HepG2 (cell line): ENCODE data around the gene ZFAND2B. TPM values are rescaled to one million over a fixed set of nuclear protein-coding genes. Genes with fewer than 3 reads are reported as not detected.

Source experiments
- ATAC-seq: fragments of 200-7000 bp; cut with Tn5 transposase; 3 replicates; pipeline ENCODE4 v1.9.1; 2020; ENCODE audit warnings: mild to moderate bottlenecking, moderate library complexity
- BruUV-seq: library from RNA; stranded (reverse); fragments of 400-500 nt; replicated peaks from 2 replicates; lab custom pipeline; 2021; lab: Mats Ljungman, UMichigan
- CTCF ChIA-PET: fragments of 300-600 bp; formaldehyde crosslinking; extraction: SDS; loops from one replicate; lab custom pipeline; 2021; ENCODE audit warnings: low total read pairs, inconsistent platforms, low intra/inter-chr PET ratio; lab: Yijun Ruan, JAX
- POLR2A ChIA-PET: fragments of 350-600 bp; sonication (Branson Sonifier 250); formaldehyde crosslinking; loops from one replicate; lab custom pipeline; 2020; ENCODE audit warnings: antibody characterized with exemption, inconsistent platforms; lab: Yijun Ruan, JAX
- DNase-seq: peaks from one replicate; pipeline ENCODE4 v3.0.0-alpha.2; 2015; ENCODE audit warnings: low spot score
- FAIRE-seq: peaks from 3 replicates; lab custom pipeline; 2011; peaks lifted over from hg19 to GRCh38; lab: Jason Lieb, UNC
- H2AFZ ChIP-seq: one replicate; pipeline ENCODE4 v1.6.1; 2011; ENCODE audit warnings: low read length, inconsistent platforms
- H3K27ac ChIP-seq: fragments of 300-600 bp; 3 replicates; pipeline ENCODE4 v1.8.0; 2011; ENCODE audit warnings: mixed run types, mild to moderate bottlenecking, mixed read lengths, low read length, inconsistent platforms; ENCODE audit not compliant: insufficient read depth; ENCODE audit errors: extremely low read length
- H3K27me3 ChIP-seq, 2 experiments: fragments of 200-600 bp in 1 of 2; 2 replicates in 1 of 2; 3 replicates in 1 of 2; pipeline versions ENCODE4 v1.6.0 to v1.8.0; 2011; ENCODE audit warnings: low read length in 2 of 2, mild to moderate bottlenecking in 2 of 2, moderate library complexity in 2 of 2, inconsistent platforms in 1 of 2; ENCODE audit not compliant: insufficient read depth in 2 of 2, control insufficient read depth in 1 of 2
- H3K36me3 ChIP-seq, 2 experiments: fragments of 200-600 bp in 1 of 2; replicated peaks in 1 of 2; 2 replicates in 1 of 2; 3 replicates in 1 of 2; pipeline versions ENCODE4 v1.5.1 to v1.8.0; 2011; ENCODE audit warnings: low read length in 2 of 2, inconsistent platforms in 1 of 2; ENCODE audit not compliant: insufficient read depth in 2 of 2, control insufficient read depth in 1 of 2
- H3K4me1 ChIP-seq: 2 replicates; pipeline ENCODE4 v1.5.1; 2012; ENCODE audit warnings: low read length, inconsistent platforms; ENCODE audit not compliant: insufficient read depth
- H3K4me2 ChIP-seq: 2 replicates; pipeline ENCODE4 v1.6.0; 2011; ENCODE audit warnings: low read depth, low read length, inconsistent platforms
- H3K4me3 ChIP-seq, 3 experiments: fragments of 200-600 bp in 1 of 3; sonication (generic), shearing (Covaris generic) in 1 of 3; replicated peaks in 1 of 3; 2 replicates each; pipeline ENCODE4 v1.5.1; 2011 to 2016; ENCODE audit warnings: low read length in 3 of 3, inconsistent platforms in 2 of 3, low read depth in 2 of 3, mild to moderate bottlenecking in 2 of 3, control low read depth in 1 of 3, mixed read lengths in 1 of 3; ENCODE audit not compliant: insufficient read depth in 1 of 3
- H3K79me2 ChIP-seq: one replicate; pipeline ENCODE4 v1.6.1; 2011; ENCODE audit warnings: low read length, inconsistent platforms; ENCODE audit not compliant: insufficient read depth
- H3K9ac ChIP-seq: 2 replicates; pipeline ENCODE4 v1.6.0; 2011; ENCODE audit warnings: mild to moderate bottlenecking, low read depth, low read length, inconsistent platforms; ENCODE audit not compliant: insufficient read depth
- H3K9me3 ChIP-seq: 2 replicates; pipeline ENCODE4 v1.5.1; 2012; ENCODE audit warnings: mild to moderate bottlenecking, low read length
- H4K20me1 ChIP-seq: 2 replicates; pipeline ENCODE4 v1.6.0; 2011; ENCODE audit warnings: inconsistent platforms, mild to moderate bottlenecking, low read length, moderate library complexity; ENCODE audit not compliant: insufficient read depth
- ZNF33B ChIP-seq: sonication (generic); formaldehyde crosslinking; IDR thresholded peaks from 2 replicates; pipeline ENCODE4 v1.5.1; 2020; ENCODE audit warnings: mild to moderate bottlenecking, missing genetic modification reagents
- ZNF550 ChIP-seq: sonication (generic); formaldehyde crosslinking; IDR thresholded peaks from 2 replicates; pipeline ENCODE4 v1.4.0; 2020; ENCODE audit warnings: mild to moderate bottlenecking, missing genetic modification reagents, borderline replicate concordance
- ZNF816 ChIP-seq: sonication (generic); formaldehyde crosslinking; IDR thresholded peaks from 2 replicates; pipeline ENCODE4 v1.8.0; 2022; ENCODE audit warnings: missing genetic modification reagents, mild to moderate bottlenecking, borderline replicate concordance
- WGBS: methylation state at CpG from one replicate; pipeline ENCODE4 v1.1.6; 2017; ENCODE audit warnings: low lambda C conversion rate; 5-methylcytosine and 5-hydroxymethylcytosine counted together
- in situ Hi-C: cut with HindIII; loops from 2 replicates; pipeline ENCODE4 v1.10.0; 2017; ENCODE audit warnings: low pct_unique_long_range_greater_than_20kb; ENCODE audit not compliant: extremely low pct_ligation_motif_present
- intact Hi-C: fragments of 100-400 bp; cut with micrococcal nuclease; formaldehyde crosslinking; loops from one replicate; pipeline ENCODE4 v1.10.0; 2022; ENCODE audit not compliant: unreplicated experiment
- polyA plus RNA-seq, 8 experiments: library from polyadenylated mRNA; depleted of rRNA in 3 of 8; stranded (reverse) in 7 of 8; unstranded in 1 of 8; fragments of >200 nt; fragmentation: Illumina TruSeq in 4 of 8; extraction: Trizol in 4 of 8; gene quantifications; 2 replicates each; pipeline versions ENCODE4 v1.2.1 to v1.2.3, GENCODE V29; 2011 to 2016; ENCODE audit warnings: low read depth in 4 of 8, missing spikeins in 1 of 8, mixed read lengths in 1 of 8; ENCODE audit not compliant: insufficient read depth in 1 of 8
- total RNA-seq, 5 experiments: library from RNA; depleted of rRNA; stranded (reverse); fragments of >200 nt; fragmentation: Illumina TruSeq; extraction: Trizol; gene quantifications; 2 replicates each; pipeline ENCODE4 v1.2.3, GENCODE V29; 2016; ENCODE audit warnings: low read depth in 1 of 5
- TF ChIP-seq, protein P1 (sequence below): sonication (generic); formaldehyde crosslinking; IDR thresholded peaks from 2 replicates; pipeline ENCODE4 v1.5.0; 2020; ENCODE audit warnings: missing genetic modification reagents
- TF ChIP-seq, protein P2 (sequence below): sonication (generic); formaldehyde crosslinking; IDR thresholded peaks from 2 replicates; pipeline ENCODE4 v1.8.0; 2022; ENCODE audit warnings: mild to moderate bottlenecking, missing genetic modification reagents, borderline replicate concordance

Gene ZFAND2B
- total and polyA plus RNA-seq, 2 of the 13 experiments (the other 11 are each of a cell fraction or from before 2014, with no cell fraction given), result 53.3 to 115 TPM

DNA sequence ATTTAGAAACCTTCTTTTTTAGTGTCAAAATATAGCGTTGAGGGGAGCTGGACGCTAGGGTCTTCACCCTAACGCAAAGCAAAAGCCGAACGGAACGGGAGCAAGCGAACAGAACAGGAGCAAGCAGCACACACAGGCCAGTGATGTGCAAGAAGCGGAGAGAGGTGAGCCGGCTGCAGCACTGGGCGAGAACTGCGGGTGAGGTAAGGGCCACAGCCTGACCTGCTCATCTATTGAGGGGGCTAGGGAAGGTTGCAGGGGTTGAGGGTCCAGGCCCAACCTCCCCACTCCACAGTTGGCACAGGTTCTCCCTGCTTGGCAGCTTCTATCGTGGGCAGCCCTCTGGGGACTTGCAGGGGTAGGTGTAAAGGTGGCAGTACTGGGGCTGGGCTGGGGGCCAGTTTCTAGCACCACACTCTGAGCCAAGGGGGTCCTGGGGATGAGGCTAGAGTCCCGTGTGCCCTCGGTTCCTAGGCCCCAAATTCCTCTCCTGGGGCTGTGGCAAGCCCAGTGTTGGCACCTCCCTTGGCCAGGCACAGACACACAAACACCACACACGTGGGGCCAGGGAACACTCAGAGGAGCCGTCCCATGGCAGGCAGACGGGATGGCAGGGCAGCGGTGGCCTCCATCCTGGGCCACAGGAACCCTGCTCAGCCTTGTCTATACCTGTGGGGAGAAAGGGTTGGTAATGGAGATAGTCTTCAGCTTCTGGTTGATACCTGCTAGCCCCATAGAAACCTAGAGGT lies 13.4 kb downstream of the ZFAND2B start (continued):
- TF ChIP-seq, protein P1, sequence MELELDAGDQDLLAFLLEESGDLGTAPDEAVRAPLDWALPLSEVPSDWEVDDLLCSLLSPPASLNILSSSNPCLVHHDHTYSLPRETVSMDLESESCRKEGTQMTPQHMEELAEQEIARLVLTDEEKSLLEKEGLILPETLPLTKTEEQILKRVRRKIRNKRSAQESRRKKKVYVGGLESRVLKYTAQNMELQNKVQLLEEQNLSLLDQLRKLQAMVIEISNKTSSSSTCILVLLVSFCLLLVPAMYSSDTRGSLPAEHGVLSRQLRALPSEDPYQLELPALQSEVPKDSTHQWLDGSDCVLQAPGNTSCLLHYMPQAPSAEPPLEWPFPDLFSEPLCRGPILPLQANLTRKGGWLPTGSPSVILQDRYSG (CRISPR knock-in tag), result no peak
- no peak for TF ChIP-seq ZNF33B (CRISPR knock-in tag)
- TF ChIP-seq ZNF816 (CRISPR knock-in tag), result no peak

DNA sequence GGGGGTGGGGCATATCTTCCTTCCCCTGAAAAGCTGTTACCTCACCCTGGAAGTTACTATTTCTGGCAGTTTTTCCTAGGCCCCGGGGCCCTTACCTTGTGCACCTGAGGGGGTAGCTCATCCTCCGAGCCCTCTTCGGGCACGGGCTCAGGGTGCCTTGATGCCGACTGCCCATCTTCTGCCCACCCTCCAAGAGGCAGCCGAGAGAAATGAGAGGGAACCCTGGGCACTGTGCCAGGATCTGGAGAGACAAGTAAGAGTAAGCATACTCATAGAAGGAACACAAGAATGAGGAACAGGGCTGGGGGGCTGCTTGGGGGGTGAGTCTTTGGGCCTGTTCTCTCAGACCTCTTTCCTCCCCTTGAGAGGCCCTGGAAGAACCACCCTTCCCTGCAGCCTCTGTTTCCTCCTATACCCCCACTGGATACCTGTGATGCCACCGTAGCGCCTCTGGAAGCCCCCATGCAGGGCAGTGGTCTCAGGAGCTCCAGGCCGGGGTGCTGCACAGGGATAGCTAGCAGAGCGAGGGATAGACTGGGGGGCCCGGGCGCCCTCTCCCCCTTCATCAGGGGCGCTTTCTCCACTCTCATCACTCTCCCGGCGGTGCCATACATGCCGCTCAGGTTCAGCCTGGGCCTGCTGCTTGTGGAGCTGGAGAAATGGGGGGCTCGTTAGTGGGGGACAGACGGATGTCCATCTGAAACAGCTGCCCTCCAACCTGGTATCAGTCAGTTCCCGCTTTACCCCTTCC lies 14.2 kb downstream of the ZFAND2B start:
- ChIA-PET CTCF (no interaction called here), POLR2A (interaction anchor here (1.3 to 5.7 kb wide), 3 partner anchors 8 to 24 kb away, joined by 3 to 80 read pairs (median 57); partner anchors contain the start of genes ANKZF1, ATG9A, GLB1L and STK16)
- no peak overlapping the region for H2AFZ ChIP-seq
- H3K4me2 ChIP-seq, result no peak overlapping the region
- no peak overlapping the region for H3K27ac ChIP-seq
- peaks cover 11% of the 10 kb centered on the region for H3K79me2 ChIP-seq
- H3K4me3 ChIP-seq, result no peak overlapping the region
- ATAC-seq (no peak), FAIRE-seq (no peak), DNase-seq (no peak)
- 97% methylated on average over 16 of the region's 19 CpGs for WGBS
- BruUV-seq, result no TSS peak
- no peaks in the 10 kb centered on the region for H3K27me3 ChIP-seq
- no peaks in the 10 kb centered on the region for H3K9me3 ChIP-seq
- no peaks in the 10 kb centered on the region for H4K20me1 ChIP-seq
- intact Hi-C loops, result no loop called here
- peaks cover 41 to 65% of the 10 kb centered on the region in 2 experiments for H3K36me3 ChIP-seq
- TF ChIP-seq ZNF550, result no peak
- TF ChIP-seq, protein P2, sequence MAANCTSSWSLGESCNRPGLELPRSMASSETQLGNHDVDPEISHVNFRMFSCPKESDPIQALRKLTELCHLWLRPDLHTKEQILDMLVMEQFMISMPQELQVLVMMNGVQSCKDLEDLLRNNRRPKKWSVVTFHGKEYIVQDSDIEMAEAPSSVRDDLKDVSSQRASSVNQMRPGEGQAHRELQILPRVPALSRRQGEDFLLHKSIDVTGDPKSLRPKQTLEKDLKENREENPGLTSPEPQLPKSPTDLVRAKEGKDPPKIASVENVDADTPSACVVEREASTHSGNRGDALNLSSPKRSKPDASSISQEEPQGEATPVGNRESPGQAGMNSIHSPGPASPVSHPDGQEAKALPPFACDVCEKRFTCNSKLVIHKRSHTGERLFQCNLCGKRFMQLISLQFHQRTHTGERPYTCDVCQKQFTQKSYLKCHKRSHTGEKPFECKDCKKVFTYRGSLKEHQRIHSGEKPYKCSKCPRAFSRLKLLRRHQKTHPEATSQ (CRISPR knock-in tag), result no peak
- peaks cover 24% of the 10 kb centered on the region for H3K4me1 ChIP-seq
- in situ Hi-C loops, result no loop called here
- H3K9ac ChIP-seq, result no peak overlapping the region
